ENCODE results near the gene SIGLEC12.
"Not testable (repeated sequence)": the region's sequence is repeated elsewhere in the genome, so short reads cannot be mapped to it uniquely, and the experiment has no call there.

Gene SIGLEC12

DNA sequence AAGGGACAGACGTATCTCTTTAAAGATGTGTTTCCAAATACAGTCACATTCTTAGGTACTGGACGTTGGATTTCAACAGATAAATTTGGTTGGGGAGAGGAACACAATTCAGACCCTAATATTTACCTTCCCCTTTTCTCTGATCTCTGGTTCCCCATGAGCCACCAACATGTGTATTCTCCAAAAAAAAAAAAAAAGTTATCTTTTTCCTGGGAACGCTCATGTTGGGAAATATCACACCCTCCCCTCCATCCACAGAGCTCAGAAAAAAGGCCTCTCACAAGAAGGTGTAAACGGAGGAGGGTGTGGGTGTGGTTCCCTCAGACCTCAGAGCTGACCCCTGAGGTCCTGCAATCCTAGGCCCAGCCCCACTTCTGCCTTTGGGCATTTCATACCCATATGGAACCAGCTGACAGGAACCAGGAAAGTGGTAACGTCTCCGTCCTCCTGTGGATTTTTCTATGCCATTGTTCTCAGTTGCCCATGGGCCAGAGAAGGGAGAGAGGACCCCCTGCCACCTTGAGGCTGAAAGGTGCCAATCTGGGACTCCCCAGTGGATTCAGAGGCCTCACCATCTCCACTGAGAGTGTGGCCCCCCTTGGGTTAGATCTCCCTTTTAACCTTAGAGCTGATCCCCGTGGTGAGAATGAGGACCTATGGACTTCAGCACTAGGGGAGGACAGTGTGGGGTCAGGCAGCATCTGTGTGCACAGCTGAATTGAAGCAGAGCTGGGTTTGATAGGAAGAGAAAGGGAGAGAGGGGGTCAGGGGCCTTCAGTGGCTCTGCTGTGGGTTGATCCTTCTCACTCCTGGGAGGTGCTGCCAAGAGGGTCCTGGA is 8.4 kb upstream of the SIGLEC12 start:
- DNase-seq: no peak
- Mint-ChIP-seq H3K27me3 (peaks cover 25% of the 10 kb centered on the region), H3K4me3 (no peak overlapping the region), H3K36me3 (no peaks in the 10 kb centered on the region), H3K9me3 (no peaks in the 10 kb centered on the region), H3K27ac (no peak overlapping the region), H3K4me1 (no peaks in the 10 kb centered on the region)
- CTCF ChIA-PET: interaction anchor here (0.6 kb wide), 1 partner anchor 159 kb away, joined by 5 read pairs; no protein-coding TSS in a partner anchor

DNA sequence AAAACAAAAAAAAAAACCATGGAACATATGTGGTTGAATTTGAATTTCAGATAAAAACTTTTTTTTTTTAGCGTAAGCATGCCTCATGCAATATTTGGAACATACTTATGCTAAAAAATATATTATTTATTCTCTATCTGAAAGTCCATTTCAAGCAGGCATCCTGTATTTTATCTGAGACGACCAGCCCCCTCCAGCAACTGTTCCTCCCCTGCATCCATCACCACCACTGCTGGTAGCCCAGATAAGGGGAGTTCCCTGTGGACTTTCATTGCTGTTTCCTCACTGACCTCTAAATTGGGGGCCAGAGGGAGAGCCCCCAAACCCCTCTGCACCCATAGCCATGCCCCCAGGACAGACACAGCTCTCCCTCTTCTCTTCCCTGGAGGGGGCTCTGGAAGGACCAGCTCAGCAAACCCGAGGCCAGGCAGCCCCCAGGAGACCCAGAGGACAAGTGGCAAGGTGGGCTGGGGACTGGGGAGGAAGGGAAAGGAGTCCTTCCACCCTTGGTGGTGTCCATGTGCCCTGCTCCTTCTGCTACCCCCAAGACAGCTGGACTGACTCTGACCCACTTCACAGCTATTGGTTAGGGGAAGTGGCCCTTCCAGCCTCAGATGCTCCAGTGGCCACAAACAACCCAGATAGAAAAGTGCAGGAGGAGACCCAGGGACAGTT is 6.6 kb upstream of the SIGLEC12 start:
- no peaks in the 10 kb centered on the region for H3K4me1 Mint-ChIP-seq
- H3K4me3 Mint-ChIP-seq: no peak overlapping the region
- CTCF ChIA-PET: interaction anchor here (0.6 to 1.1 kb wide), 2 partner anchors 17 to 35 kb away, joined by 3 to 4 read pairs; no protein-coding TSS in a partner anchor
- no peaks in the 10 kb centered on the region for H3K36me3 Mint-ChIP-seq
- DNase-seq: no peak
- H3K27me3 Mint-ChIP-seq: peaks cover 26% of the 10 kb centered on the region
- H3K27ac Mint-ChIP-seq: no peak overlapping the region
- H3K9me3 Mint-ChIP-seq: peaks cover 7% of the 10 kb centered on the region

DNA sequence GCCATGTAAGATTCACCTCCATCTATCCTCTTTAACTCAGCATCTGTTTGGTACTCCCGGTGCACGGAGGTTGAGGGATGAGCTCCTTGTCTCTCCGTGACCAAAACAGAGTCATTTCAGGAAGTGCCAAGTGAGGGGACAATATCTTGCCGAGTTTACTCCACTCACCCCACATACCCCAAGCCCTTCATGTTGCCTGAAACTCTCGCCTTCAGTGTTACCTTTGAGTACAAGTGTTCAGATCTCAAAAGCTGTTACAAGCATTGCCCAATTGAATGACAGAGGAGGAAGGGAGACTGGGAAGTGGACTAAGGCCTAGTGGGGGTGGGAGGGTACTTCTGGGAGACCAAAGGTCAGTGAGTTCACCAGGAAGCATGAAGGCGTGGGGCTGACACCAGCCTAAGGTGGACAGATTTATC is 6.0 kb upstream of the SIGLEC12 start:
- no peak overlapping the region for H3K4me3 Mint-ChIP-seq
- H3K27ac Mint-ChIP-seq: no peak overlapping the region
- no peaks in the 10 kb centered on the region for H3K4me1 Mint-ChIP-seq
- DNase-seq: no peak
- H3K36me3 Mint-ChIP-seq: no peaks in the 10 kb centered on the region
- CTCF ChIA-PET: interaction anchor here (1.1 kb wide), 1 partner anchor 34 kb away, joined by 4 read pairs; no protein-coding TSS in a partner anchor
- peaks cover 7% of the 10 kb centered on the region for H3K9me3 Mint-ChIP-seq
- H3K27me3 Mint-ChIP-seq: peaks cover 26% of the 10 kb centered on the region

DNA sequence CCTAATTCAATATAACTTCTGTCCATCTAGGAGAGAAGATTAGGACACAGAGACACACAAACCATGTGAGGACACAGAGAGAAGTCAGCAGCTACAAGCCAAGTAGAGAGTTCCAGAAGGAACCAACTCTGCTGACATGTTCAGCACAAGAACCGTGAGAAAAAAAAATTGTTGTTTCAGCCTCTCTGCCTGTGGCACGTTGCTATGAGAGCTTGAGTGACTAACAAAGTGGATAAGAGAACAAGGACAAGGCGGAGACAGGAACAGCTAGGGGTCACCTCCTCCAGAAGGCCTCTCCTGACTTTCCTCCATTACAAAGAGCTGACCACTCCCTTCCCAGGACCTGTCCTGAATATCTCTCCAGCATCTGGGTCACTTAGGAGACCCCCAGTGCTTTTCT is 5.6 kb upstream of the SIGLEC12 start:
- DNase-seq: no peak
- Mint-ChIP-seq H3K4me3 (no peak overlapping the region), H3K36me3 (no peaks in the 10 kb centered on the region), H3K4me1 (peaks cover 1% of the 10 kb centered on the region), H3K27ac (no peak overlapping the region), H3K9me3 (peaks cover 9% of the 10 kb centered on the region), H3K27me3 (peaks cover 26% of the 10 kb centered on the region)
- CTCF ChIA-PET: interaction anchor here (1.1 to 2.2 kb wide), 2 partner anchors 8 to 34 kb away, joined by 4 to 5 read pairs; no protein-coding TSS in a partner anchor

DNA sequence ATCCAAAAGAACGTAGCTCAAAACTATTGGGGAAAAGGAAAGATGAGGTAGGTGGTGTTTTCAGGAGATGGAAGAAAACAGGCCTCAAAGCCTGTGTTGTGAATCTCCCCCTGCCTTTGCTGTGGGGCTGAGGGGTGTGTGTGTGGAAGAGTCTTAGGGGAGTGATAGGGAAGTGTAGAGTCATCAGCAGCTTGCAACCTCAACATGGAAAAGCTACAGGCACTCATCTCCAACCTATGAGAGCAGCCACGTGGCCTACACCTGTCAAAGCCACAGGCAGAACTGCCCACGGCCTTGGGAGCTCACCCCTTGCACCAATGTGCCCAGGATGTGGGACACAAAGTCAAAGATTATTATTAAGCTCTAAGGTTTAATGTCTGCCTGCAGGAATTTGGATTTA is 4.3 kb upstream of the SIGLEC12 start:
- H3K36me3 Mint-ChIP-seq: no peaks in the 10 kb centered on the region
- H3K4me3 Mint-ChIP-seq: no peak overlapping the region
- H3K4me1 Mint-ChIP-seq: peaks cover 14% of the 10 kb centered on the region
- DNase-seq: no peak
- H3K27ac Mint-ChIP-seq: no peak overlapping the region
- CTCF ChIA-PET: interaction anchor here (1.7 to 2.2 kb wide), 2 partner anchors 8 to 9 kb away, joined by 4 to 5 read pairs; no protein-coding TSS in a partner anchor
- H3K9me3 Mint-ChIP-seq: peaks cover 10% of the 10 kb centered on the region
- H3K27me3 Mint-ChIP-seq: peaks cover 29% of the 10 kb centered on the region

DNA sequence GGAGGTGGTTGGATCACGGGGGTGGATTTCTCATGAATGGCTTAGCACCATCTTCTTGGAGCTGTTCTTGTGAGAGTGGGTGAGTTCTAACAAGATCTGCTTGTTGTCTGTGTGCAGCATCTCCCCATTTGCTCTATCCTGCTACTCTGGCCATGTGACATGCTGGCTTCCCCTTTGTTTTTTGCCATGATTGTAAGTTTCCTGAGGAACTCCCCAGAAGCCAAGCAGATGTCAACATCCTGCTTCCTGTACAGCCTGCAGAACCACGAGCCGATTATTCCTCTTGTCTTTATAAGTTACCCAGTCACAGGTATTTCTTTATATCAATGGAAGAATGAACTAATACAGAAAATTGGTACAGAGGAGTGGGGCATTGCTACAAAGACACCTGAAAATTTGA is 2.3 kb upstream of the SIGLEC12 start:
- CTCF ChIA-PET: interaction anchor here (1.1 to 3.0 kb wide), 2 partner anchors 11 to 153 kb away, joined by 3 to 10 read pairs; no protein-coding TSS in a partner anchor
- H3K4me3 Mint-ChIP-seq: no peak overlapping the region
- no peak for DNase-seq
- peaks cover 16% of the 10 kb centered on the region for H3K4me1 Mint-ChIP-seq
- H3K9me3 Mint-ChIP-seq: peaks cover 10% of the 10 kb centered on the region
- H3K27me3 Mint-ChIP-seq: peaks cover 29% of the 10 kb centered on the region
- no peaks in the 10 kb centered on the region for H3K36me3 Mint-ChIP-seq
- no peak overlapping the region for H3K27ac Mint-ChIP-seq

DNA sequence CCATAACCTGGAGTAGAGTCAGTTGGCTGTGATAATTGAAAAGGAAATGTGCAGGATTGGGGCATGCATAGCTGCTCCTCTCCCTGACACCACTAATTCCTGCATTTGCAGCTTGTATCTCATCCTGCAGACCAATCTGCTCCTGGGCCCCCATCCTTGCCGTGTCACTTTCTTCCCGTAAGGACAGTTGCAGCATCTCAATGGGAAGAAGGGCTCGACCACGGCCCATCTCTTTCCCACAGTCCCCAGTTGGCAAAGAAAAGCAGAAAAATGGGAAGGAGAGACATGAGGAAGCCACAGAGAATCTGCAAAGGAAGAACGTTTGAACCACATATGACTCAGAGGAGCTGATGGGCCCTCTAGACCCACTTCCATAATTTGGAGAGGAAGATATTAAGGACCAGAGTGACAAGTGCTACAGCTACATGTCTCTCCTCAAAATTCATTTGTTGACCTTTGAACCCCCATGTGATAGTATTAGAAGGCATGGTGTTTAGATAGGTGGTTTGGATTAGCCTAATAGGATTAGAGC is 1.8 kb upstream of the SIGLEC12 start:
- no peak for DNase-seq
- H3K27me3 Mint-ChIP-seq: peaks cover 26% of the 10 kb centered on the region
- H3K27ac Mint-ChIP-seq: no peak overlapping the region
- peaks cover 10% of the 10 kb centered on the region for H3K9me3 Mint-ChIP-seq
- H3K36me3 Mint-ChIP-seq: no peaks in the 10 kb centered on the region
- peaks cover 16% of the 10 kb centered on the region for H3K4me1 Mint-ChIP-seq
- CTCF ChIA-PET: interaction anchor here (1.1 to 3.0 kb wide), 2 partner anchors 11 to 154 kb away, joined by 3 to 10 read pairs; no protein-coding TSS in a partner anchor
- no peak overlapping the region for H3K4me3 Mint-ChIP-seq

DNA sequence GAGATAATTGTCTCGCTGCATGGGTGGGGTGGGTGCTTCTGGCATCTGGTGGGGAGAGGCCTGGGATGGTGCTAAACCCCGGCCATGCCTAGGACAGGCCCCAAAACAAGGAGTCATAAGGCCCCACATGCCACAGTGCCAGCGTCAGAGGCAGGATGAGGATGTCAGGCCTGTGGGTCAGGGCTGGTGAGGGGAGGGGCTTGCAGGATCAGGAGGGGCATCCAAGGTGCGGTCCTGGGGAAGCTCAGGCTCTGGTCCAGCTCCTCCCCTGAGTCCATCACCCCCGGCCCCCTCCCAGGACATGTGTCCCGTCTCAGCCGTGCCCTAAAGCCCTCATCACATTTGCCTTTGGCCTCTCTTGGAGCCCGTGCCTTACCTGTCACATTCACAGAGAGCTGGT is 669 bp downstream of the SIGLEC12 start:
- H3K9me3 Mint-ChIP-seq: peaks cover 10% of the 10 kb centered on the region
- H3K27me3 Mint-ChIP-seq: peaks cover 25% of the 10 kb centered on the region
- H3K36me3 Mint-ChIP-seq, DNase-seq, H3K27ac Mint-ChIP-seq, H3K4me3 Mint-ChIP-seq: not testable (repeated sequence)
- H3K4me1 Mint-ChIP-seq: peaks cover 16% of the 10 kb centered on the region
- CTCF ChIA-PET: interaction anchor here (1.2 kb wide), 1 partner anchor 14 kb away, joined by 4 read pairs; no protein-coding TSS in a partner anchor

DNA sequence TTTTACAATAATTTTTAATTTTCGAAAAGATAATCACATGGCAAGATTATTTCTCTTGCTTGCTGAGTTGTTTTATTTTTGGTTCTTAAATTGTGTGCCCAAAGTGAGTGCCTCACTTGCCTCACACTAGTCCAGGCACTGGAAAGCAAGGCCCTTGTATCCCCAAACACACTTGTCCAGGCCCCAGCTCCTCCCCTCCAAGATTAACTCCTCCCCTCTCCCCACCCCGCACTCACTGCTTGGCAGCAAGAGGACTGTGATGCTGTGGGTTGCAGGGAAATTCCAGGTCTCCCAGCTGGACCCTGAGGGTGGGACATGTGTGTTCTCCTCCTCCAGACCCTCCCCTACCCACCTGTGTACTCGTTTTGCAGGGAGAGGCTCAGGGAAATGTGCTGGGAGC is 3.9 kb downstream of the SIGLEC12 start:
- no peak for DNase-seq
- H3K27me3 Mint-ChIP-seq: peaks cover 24% of the 10 kb centered on the region
- CTCF ChIA-PET: interaction anchor here (1.6 kb wide), 1 partner anchor 25 kb away, joined by 4 read pairs; no protein-coding TSS in a partner anchor
- H3K4me1 Mint-ChIP-seq: peaks cover 16% of the 10 kb centered on the region
- no peak overlapping the region for H3K27ac Mint-ChIP-seq
- H3K9me3 Mint-ChIP-seq: peaks cover 3% of the 10 kb centered on the region
- H3K36me3 Mint-ChIP-seq: no peaks in the 10 kb centered on the region
- H3K4me3 Mint-ChIP-seq: no peak overlapping the region

DNA sequence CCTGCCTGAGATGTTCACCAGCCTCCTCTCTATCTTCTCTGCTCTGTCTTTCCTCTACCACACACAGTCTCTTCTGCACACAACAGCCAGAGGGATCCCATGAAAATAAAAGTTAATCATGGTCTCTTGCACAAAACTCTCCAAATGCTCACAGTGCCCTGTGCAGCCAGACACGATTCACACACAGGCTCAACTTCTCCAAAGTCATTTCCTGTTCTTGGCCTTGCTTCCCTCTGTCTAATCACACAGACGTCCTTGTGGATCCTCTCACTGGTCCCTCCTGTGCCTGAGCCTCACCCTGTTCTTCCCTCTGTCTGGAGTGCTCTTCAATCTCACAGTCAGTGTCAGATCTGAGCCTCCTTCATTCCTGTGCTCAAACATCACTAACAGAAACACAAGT is 7.8 kb downstream of the SIGLEC12 start:
- H3K9me3 Mint-ChIP-seq: no peaks in the 10 kb centered on the region
- H3K4me1 Mint-ChIP-seq: no peaks in the 10 kb centered on the region
- CTCF ChIA-PET: no interaction called here
- peaks cover 18% of the 10 kb centered on the region for H3K27me3 Mint-ChIP-seq
- H3K4me3 Mint-ChIP-seq: no peak overlapping the region
- DNase-seq: no peak
- H3K36me3 Mint-ChIP-seq: no peaks in the 10 kb centered on the region
- H3K27ac Mint-ChIP-seq: no peak overlapping the region

DNA sequence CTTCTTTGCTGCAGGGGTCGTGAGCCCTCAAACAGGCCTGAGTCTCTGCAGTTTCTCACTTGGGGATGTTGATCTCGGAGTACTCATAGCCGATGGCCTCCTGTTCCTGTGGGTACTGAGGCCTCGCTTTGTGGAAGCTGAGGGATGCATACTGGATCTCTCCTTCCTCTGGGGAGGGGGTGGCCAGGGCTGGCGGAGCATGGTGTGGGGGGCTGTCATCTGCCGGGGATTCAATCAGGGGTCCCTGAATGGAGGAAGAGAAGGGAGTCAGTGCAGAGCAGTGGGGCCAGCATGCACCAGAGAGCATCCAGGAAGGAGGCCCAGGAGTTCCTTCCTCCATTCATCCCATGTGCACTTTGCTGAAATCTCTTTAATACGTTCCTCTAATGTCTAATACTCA is 10.0 kb downstream of the SIGLEC12 start:
- CTCF ChIA-PET: interaction anchor here (0.6 kb wide), 1 partner anchor 63 kb away, joined by 3 read pairs; no protein-coding TSS in a partner anchor
- Mint-ChIP-seq H3K4me3 (no peak overlapping the region), H3K27me3 (peaks cover 18% of the 10 kb centered on the region), H3K9me3 (no peaks in the 10 kb centered on the region), H3K4me1 (no peaks in the 10 kb centered on the region), H3K27ac (no peak overlapping the region), H3K36me3 (no peaks in the 10 kb centered on the region)
- no peak for DNase-seq

DNA sequence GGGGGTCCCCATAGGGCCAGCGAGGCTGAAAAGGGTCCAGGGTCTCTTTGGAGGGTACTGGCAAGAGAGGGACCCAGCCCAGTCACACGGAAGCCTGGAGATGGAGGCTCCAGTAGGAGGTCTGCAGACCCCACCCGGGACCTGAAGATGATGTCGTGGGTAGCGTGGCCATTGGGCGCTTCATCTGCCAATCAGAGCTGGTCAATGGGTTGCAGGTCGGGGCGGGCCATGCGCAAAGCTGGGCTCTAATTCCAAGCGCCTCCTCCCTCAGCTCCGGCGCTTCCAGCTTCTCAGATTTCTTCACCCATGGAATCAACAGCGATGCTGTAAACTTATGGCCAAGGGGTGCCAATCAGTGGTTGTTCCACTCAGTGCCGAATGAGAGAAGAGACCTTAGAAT is 10.9 kb downstream of the SIGLEC12 start:
- H3K27me3 Mint-ChIP-seq: peaks cover 15% of the 10 kb centered on the region
- H3K4me3 Mint-ChIP-seq: no peak overlapping the region
- no peak overlapping the region for H3K27ac Mint-ChIP-seq
- CTCF ChIA-PET: interaction anchor here (0.6 kb wide), 1 partner anchor 18 kb away, joined by 3 read pairs; no protein-coding TSS in a partner anchor
- no peaks in the 10 kb centered on the region for H3K36me3 Mint-ChIP-seq
- no peak for DNase-seq
- no peaks in the 10 kb centered on the region for H3K4me1 Mint-ChIP-seq
- H3K9me3 Mint-ChIP-seq: no peaks in the 10 kb centered on the region

DNA sequence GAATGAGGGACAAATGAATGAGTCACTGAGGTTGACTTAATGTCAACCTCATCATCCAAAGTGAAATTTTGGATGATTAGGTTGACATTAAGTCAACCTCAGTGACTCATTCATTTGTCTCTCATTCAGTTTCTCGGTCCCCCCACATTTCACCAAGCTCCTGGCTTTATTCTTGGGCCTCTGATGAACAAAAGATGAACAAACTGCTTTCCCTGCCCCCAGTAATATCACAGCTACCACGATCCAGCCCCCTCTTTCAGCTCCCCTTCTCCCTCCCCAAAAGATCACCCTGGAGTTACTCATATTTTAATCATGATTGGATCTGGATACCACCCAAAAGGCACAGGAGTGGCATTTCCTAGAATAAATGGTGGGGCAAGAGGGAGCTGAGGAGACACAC is 12.5 kb downstream of the SIGLEC12 start:
- Mint-ChIP-seq H3K4me3 (no peak overlapping the region), H3K27ac (no peak overlapping the region), H3K9me3 (no peaks in the 10 kb centered on the region), H3K27me3 (peaks cover 15% of the 10 kb centered on the region), H3K4me1 (no peaks in the 10 kb centered on the region), H3K36me3 (no peaks in the 10 kb centered on the region)
- DNase-seq: no peak
- CTCF ChIA-PET: no interaction called here

DNA sequence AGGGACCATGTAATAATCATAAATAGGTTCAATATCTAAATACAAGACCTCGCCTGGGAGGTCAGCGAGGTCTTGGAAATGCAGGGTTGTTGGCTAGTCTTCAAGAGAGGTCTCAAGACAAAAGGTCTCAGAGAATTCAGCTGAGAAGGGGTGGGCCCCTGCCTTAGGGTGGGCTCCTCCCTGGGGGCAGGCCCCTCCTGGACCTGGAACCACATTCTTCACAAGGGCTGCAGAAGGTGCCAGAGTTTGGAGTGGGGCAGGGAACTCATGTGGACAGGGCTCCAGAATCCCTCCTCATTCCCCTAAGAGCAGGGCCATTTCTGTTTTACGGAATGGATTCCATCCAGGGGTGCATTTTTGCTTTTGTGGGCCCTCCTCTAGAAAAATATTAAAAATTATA is 13.1 kb downstream of the SIGLEC12 start:
- no peaks in the 10 kb centered on the region for H3K9me3 Mint-ChIP-seq
- H3K27ac Mint-ChIP-seq: no peak overlapping the region
- no peaks in the 10 kb centered on the region for H3K4me1 Mint-ChIP-seq
- H3K4me3 Mint-ChIP-seq: no peak overlapping the region
- DNase-seq: no peak
- H3K27me3 Mint-ChIP-seq: peaks cover 12% of the 10 kb centered on the region
- H3K36me3 Mint-ChIP-seq: no peaks in the 10 kb centered on the region
- CTCF ChIA-PET: no interaction called here

Data from activated naive CD4-positive, alpha-beta T cell treated with anti-CD3 and anti-CD28 coated beads, Interleukin-2, amount 10 ng/mL, durations not matched to agents 7 days and 5 days (primary cell).